T-helper 2 cell treated with Interferon-gamma antibody and Interleukin-4, amounts not matched to agents 5 μg/mL and 100 μg/mL, for 36 hours (primary cell): Measurements from ENCODE around the gene POLR3C.
"Not testable (repeated sequence)": the region's sequence is repeated elsewhere in the genome, so short reads cannot be mapped to it uniquely, and the experiment has no call there.

Experiments used
- DNase-seq: peaks from one replicate; pipeline ENCODE4 v3.0.0; 2021; ENCODE audit warnings: low spot score
- H3K27ac Mint-ChIP-seq: one replicate; pipeline ENCODE4 v1.8.0; 2021; ENCODE audit warnings: mild to moderate bottlenecking, mixed read lengths
- H3K27me3 Mint-ChIP-seq: one replicate; pipeline ENCODE4 v1.8.0; 2021; ENCODE audit warnings: low read depth, mixed read lengths
- H3K36me3 Mint-ChIP-seq: one replicate; pipeline ENCODE4 v1.8.0; 2021; ENCODE audit warnings: low read depth, mixed read lengths
- H3K4me1 Mint-ChIP-seq: one replicate; pipeline ENCODE4 v1.8.0; 2021; ENCODE audit warnings: low read depth, mixed read lengths
- H3K4me3 Mint-ChIP-seq: one replicate; pipeline ENCODE4 v1.8.0; 2022; ENCODE audit warnings: mild to moderate bottlenecking, moderate library complexity, mixed read lengths
- H3K9me3 Mint-ChIP-seq: one replicate; pipeline ENCODE4 v1.8.0; 2021; ENCODE audit warnings: mixed read lengths

The POLR3C gene

DNA sequence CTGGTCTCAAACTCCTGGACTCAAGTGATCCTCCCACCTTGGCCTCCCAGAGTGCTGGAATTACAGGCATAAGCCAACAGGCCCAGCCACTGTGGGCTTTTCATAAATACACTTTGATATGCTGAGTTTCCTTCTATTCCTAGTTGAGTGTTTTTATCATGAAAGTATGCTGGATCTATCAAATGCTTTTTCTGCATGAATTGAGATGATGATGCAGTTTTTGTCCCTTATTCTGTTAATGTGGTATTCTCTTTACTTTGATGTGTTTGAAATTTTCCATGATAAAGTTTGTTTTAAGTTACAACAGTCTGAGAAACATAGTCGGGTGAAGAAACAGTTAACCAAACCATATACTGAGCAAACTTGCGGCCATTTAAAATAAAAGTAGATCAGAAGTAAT lies 24.2 kb upstream of the POLR3C start:
- Mint-ChIP-seq H3K27ac (no peak overlapping the region), H3K9me3 (peaks cover 43% of the 10 kb centered on the region), H3K4me1 (peaks cover 7% of the 10 kb centered on the region), H3K27me3 (no peaks in the 10 kb centered on the region), H3K36me3 (peaks cover 54% of the 10 kb centered on the region), H3K4me3 (no peak overlapping the region)
- no peak for DNase-seq

GRCh38 chr1:145804235-145805045 lies 19.6 kb upstream of the POLR3C start:
- H3K4me3 Mint-ChIP-seq = no peak overlapping the region
- peaks cover 4% of the 10 kb centered on the region for H3K9me3 Mint-ChIP-seq
- H3K27ac Mint-ChIP-seq = no peak overlapping the region
- no peaks in the 10 kb centered on the region for H3K27me3 Mint-ChIP-seq
- no peak for DNase-seq
- H3K4me1 Mint-ChIP-seq = peaks cover 7% of the 10 kb centered on the region
- peaks cover 15% of the 10 kb centered on the region for H3K36me3 Mint-ChIP-seq

DNA sequence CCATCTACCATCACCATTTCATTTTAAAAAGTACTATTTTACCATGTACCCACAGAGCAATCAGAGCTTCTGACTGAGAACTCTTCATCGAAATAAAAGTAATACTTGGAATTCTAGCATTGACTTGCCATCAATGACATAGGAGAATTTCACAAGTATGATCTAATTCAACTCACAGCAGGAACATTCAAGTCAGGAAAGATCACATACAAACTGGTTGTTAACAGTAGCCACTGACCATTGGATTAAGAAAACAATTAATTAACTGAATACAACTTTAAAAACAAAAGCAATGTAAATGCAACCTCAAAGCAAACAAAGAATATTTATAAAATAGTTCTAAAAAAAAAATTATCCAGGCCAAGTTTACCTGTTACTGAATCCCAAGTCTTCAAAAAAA lies 18.9 kb upstream of the POLR3C start:
- no peak for DNase-seq
- no peaks in the 10 kb centered on the region for H3K27me3 Mint-ChIP-seq

DNA sequence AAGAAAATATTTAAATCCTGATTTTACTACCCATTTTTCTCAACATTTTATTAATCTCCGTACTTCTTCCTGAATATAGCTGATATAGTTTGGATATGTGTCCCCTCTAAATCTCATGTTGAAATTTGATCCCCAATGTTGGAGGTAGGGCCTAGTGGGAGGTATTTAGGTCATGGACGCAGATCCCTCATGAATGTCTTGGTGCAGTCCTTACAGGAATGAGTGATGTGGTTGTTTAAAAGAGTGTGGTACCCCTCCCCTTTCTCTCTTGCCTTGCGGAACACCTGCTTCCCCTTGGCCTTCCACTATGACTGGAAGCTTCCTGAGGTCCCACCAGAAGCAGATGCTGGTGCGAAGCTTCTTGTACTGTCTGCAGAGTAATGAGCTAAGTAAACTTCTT lies 17.6 kb upstream of the POLR3C start:
- H3K27ac Mint-ChIP-seq = no peak overlapping the region
- peaks cover 7% of the 10 kb centered on the region for H3K4me1 Mint-ChIP-seq

More for the DNA sequence above, 18.9 kb upstream of the POLR3C start:
- Mint-ChIP-seq H3K27ac (no peak overlapping the region), H3K4me1 (peaks cover 7% of the 10 kb centered on the region), H3K9me3 (no peaks in the 10 kb centered on the region), H3K4me3 (no peak overlapping the region), H3K36me3 (peaks cover 9% of the 10 kb centered on the region)

DNA sequence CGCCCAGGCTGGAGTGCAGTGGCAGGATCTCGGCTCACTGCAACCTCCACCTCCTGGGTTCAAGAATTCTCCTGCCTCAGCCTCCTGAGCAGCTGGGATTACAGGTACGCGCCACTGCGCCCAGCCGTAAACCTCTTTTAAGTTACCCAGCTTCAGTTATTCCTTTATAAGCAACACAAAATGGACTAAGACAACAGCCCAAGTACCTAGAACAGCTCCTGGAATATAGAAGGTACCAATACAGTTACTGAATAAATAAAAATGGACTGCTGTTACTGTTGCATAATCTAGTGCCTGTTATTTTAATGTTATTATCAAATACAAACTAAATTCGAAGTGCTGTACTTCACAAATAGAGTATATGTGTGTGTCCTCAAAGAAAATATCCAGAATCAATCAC lies 17.2 kb upstream of the POLR3C start:
- Mint-ChIP-seq H3K27ac (no peak overlapping the region), H3K4me3 (no peak overlapping the region), H3K27me3 (no peaks in the 10 kb centered on the region), H3K4me1 (peaks cover 7% of the 10 kb centered on the region), H3K9me3 (no peaks in the 10 kb centered on the region), H3K36me3 (peaks cover 3% of the 10 kb centered on the region)
- no peak for DNase-seq

More for the DNA sequence above, 17.6 kb upstream of the POLR3C start:
- H3K4me3 Mint-ChIP-seq = no peak overlapping the region
- H3K9me3 Mint-ChIP-seq = no peaks in the 10 kb centered on the region
- no peaks in the 10 kb centered on the region for H3K27me3 Mint-ChIP-seq
- DNase-seq = no peak
- peaks cover 3% of the 10 kb centered on the region for H3K36me3 Mint-ChIP-seq

DNA sequence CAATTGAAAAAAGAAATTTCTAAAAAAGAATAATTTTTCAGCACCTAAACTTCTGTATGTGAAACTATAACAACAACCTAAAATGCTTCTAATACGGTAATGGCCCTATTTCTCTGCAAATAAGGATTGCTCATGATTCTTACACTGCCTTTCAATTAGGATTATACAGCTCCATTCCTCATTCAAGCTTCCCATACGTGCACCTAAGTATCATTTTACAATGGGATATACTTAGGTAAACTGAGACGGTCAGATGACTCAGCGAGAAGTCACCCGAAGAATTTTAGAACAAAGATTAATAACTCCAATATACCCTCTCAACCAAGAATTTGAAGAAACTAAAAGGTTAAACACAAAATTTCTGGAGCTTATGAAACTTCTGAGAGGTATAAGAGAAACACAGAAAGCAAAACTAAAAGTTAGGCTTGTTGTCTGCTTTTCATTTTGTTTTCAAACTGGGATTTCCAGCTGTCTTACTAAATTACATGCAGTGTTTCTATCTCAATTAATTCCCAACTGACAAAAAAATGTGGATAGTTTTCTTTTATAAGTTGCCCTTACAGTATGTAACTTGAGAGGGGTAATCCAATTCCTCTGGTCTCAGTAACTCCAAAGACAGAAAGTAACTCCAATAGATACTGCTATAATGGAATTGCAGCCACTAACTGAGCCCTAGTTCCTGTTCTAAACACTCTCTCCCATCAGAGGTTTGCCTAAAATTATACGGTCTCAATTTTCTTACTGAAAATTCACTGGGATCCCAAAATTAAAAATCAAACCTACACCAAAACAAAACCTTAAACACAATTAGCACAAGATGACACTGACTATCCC lies 10.8 kb upstream of the POLR3C start:
- H3K27ac Mint-ChIP-seq, H3K4me3 Mint-ChIP-seq, H3K27me3 Mint-ChIP-seq: not testable (repeated sequence)

DNA sequence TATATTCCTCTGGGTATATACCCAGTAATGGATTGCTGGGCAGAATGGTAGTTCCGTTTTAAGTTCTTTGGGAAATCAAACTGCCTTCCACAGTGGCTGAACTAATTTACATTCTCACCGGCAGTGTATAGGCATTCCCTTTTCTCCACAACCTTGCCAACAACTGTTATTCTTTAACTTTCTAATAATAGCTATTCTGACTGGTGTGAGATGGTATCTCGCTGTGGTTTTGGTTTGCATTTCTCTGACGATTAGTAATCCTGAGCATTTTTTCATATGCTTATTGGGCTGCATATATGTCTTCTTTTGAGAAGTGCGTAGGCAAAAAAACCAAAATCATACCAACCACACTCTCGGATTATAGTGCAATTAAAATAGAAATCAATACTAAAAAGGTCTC lies 5.9 kb upstream of the POLR3C start:
- not testable (repeated sequence) for H3K4me3 Mint-ChIP-seq, H3K9me3 Mint-ChIP-seq, H3K36me3 Mint-ChIP-seq, H3K27ac Mint-ChIP-seq, H3K4me1 Mint-ChIP-seq, H3K27me3 Mint-ChIP-seq
- peak; percentile 17 for DNase-seq

More for the DNA sequence above, 10.8 kb upstream of the POLR3C start:
- H3K4me1 Mint-ChIP-seq, H3K36me3 Mint-ChIP-seq, H3K9me3 Mint-ChIP-seq, DNase-seq: not testable (repeated sequence)

GRCh38 chr1:145822779-145823331 lies 1.1 kb upstream of the POLR3C start:
- not testable (repeated sequence) for H3K27me3 Mint-ChIP-seq, H3K27ac Mint-ChIP-seq, H3K9me3 Mint-ChIP-seq, DNase-seq
- Mint-ChIP-seq H3K4me1 (peaks cover 20% of the 10 kb centered on the region), H3K36me3 (peaks cover 29% of the 10 kb centered on the region), H3K4me3 (peak overlapping the region; percentile 32)

- peak overlapping the region; percentile 92 for H3K27ac Mint-ChIP-seq
- no peaks in the 10 kb centered on the region for H3K9me3 Mint-ChIP-seq
- H3K4me1 Mint-ChIP-seq = peaks cover 26% of the 10 kb centered on the region
- H3K4me3 Mint-ChIP-seq = peak overlapping the region; percentile 99
- DNase-seq = no peak
- no peaks in the 10 kb centered on the region for H3K27me3 Mint-ChIP-seq
- H3K36me3 Mint-ChIP-seq = peaks cover 38% of the 10 kb centered on the region
Measured at GRCh38 chr1:145824499-145824842, 471 bp downstream of the POLR3C start.

- peak overlapping the region; percentile 99 for H3K4me3 Mint-ChIP-seq
- no peaks in the 10 kb centered on the region for H3K9me3 Mint-ChIP-seq
- DNase-seq = no peak
- peaks cover 26% of the 10 kb centered on the region for H3K4me1 Mint-ChIP-seq
- no peaks in the 10 kb centered on the region for H3K27me3 Mint-ChIP-seq
- H3K36me3 Mint-ChIP-seq = peaks cover 51% of the 10 kb centered on the region
- H3K27ac Mint-ChIP-seq = peak overlapping the region; percentile 42
Measured at GRCh38 chr1:145826030-145826429, 2.0 kb downstream of the POLR3C start.

DNA sequence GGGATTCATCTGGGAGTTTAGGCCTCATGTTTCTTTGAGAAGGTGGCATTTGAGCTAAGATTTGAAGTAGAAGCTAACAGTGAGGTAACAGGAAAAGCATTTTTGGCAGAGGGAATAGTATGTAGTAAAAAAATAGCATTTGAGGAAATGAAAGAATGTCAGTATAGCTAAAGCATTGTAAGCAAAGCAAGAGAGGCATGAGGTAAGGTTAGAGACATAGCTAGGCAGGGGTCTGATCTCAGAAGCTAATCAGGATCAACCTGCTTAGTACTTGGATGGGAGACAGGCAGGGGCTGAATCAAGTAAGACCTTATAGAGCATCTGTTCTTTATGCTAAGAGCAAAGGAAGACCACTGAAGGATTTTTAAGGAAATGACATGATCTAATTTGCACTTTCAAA lies 4.0 kb downstream of the POLR3C start:
- Mint-ChIP-seq H3K4me3 (no peak overlapping the region), H3K27ac (peak overlapping the region; percentile 14), H3K9me3 (no peaks in the 10 kb centered on the region), H3K36me3 (peaks cover 62% of the 10 kb centered on the region), H3K27me3 (no peaks in the 10 kb centered on the region), H3K4me1 (peaks cover 26% of the 10 kb centered on the region)
- DNase-seq = no peak

DNA sequence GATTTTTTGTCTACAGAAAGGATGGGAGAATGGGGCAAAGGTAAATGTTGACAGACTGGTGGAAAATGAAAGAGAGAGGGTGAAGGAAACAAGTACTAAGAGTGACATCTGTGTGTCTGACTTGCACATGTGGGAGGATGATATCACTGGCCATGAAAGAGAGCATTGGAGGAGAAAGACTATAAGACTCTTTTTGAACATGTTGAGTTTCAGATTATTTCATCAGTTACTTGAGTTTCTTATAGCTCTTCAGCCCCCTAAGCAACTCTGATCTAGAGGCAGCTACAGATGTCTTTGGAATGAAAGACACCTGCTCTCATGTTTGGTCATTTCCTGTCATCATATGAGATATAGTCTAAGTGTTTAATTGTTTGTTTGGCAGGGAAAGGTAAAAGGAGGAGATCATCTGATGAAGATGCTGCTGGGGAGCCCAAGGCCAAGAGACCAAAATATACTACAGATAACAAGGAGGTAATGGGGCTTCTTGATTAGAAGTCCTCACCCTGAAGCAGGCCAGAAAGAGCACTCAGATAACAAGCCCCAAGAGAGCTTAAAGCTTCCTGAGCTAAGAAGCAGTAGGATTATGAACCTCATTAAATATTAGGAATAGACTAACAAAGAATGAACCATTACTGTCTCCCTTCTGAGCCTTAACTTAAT lies 4.5 kb downstream of the POLR3C start:
- Mint-ChIP-seq H3K36me3 (peaks cover 67% of the 10 kb centered on the region), H3K9me3 (no peaks in the 10 kb centered on the region), H3K4me1 (peaks cover 26% of the 10 kb centered on the region), H3K27me3 (no peaks in the 10 kb centered on the region), H3K27ac (peak overlapping the region; percentile 14), H3K4me3 (no peak overlapping the region)
- no peak for DNase-seq

DNA sequence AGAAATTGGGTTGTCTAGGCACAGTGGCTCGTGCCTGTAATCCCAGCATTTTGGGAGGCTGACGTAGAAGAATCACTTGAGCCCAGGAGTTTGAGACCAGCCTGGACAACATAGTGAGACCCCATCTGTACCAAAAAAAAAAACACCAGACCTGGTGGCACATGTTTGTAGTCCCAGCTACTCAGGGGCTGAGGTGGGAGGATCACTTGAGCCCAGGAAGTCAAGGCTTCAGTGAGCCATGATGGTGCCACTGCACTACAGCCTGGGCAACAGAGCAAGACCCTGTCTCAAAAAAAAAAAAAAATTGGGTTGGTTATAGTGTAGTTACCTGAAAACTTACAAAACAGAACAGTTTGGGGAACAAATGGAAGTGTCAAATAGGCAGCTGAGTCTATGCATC lies 6.8 kb downstream of the POLR3C start:
- H3K27ac Mint-ChIP-seq, H3K4me3 Mint-ChIP-seq, H3K9me3 Mint-ChIP-seq, H3K27me3 Mint-ChIP-seq, DNase-seq: not testable (repeated sequence)
- Mint-ChIP-seq H3K36me3 (peaks cover 66% of the 10 kb centered on the region), H3K4me1 (peaks cover 21% of the 10 kb centered on the region)

- peaks cover 56% of the 10 kb centered on the region for H3K36me3 Mint-ChIP-seq
- H3K9me3 Mint-ChIP-seq = no peaks in the 10 kb centered on the region
- no peaks in the 10 kb centered on the region for H3K4me1 Mint-ChIP-seq
- no peak overlapping the region for H3K4me3 Mint-ChIP-seq
- no peak overlapping the region for H3K27ac Mint-ChIP-seq
- DNase-seq = no peak
- no peaks in the 10 kb centered on the region for H3K27me3 Mint-ChIP-seq
Measured at GRCh38 chr1:145837656-145838055, 13.7 kb downstream of the POLR3C start.
